Cardiac muscle cell (in vitro differentiated cells and primary cell): ENCODE measurements around the gene PSKH1. TPM values are rescaled to one million over a fixed set of nuclear protein-coding genes. Genes with fewer than 3 reads are reported as not detected.

ENCODE experiments used
- DNase-seq, 2 donors: peaks; one replicate each; pipeline versions ENCODE4 v3.0.0 to v3.0.0-alpha.2; 2010 to 2017; ENCODE audit warnings: low read depth in 1 of 2, low spot score in 1 of 2
- H3K27ac ChIP-seq: fragments of 200-600 bp; sonication (generic); 2 replicates; pipeline ENCODE4 v1.5.1; 2016
- H3K27me3 ChIP-seq: fragments of 200-600 bp; sonication (generic); 2 replicates; pipeline ENCODE4 v1.6.0; 2016; ENCODE audit warnings: control low read depth
- H3K36me3 ChIP-seq: fragments of 200-600 bp; sonication (generic); 2 replicates; pipeline ENCODE4 v1.5.1; 2016; ENCODE audit warnings: control low read depth
- H3K4me1 ChIP-seq: fragments of 200-600 bp; sonication (generic); 2 replicates; pipeline ENCODE4 v1.8.1; 2017; ENCODE audit warnings: low read depth, mild to moderate bottlenecking, mixed run types
- H3K4me3 ChIP-seq: fragments of 200-600 bp; sonication (generic); 2 replicates; pipeline ENCODE4 v1.5.1; 2016; ENCODE audit warnings: mild to moderate bottlenecking
- H3K9me3 ChIP-seq: fragments of 200-600 bp; sonication (generic); 2 replicates; pipeline ENCODE4 v1.5.1; 2017; ENCODE audit warnings: low read depth, mild to moderate bottlenecking, control low read depth
- polyA plus RNA-seq: library from polyadenylated mRNA; unstranded; fragments of >200 nt; fragmentation: Nextera tagmentation; extraction: Ambion mirVana; gene quantifications from 2 replicates; pipeline ENCODE4 v1.2.1, GENCODE V29; 2016
- total RNA-seq: library from RNA; depleted of rRNA; stranded (reverse); fragments of >200 nt; gene quantifications from 2 replicates; pipeline ENCODE4 v1.2.3, GENCODE V29; 2016
- TF ChIP-seq, protein P1 (sequence below): IDR thresholded peaks from 2 replicates; pipeline ENCODE4 v1.5.1; 2012; ENCODE audit warnings: low read depth, mild to moderate bottlenecking, low read length

PSKH1 gene
- total and polyA plus RNA-seq, 2 experiments from 2014 or later = 31.0 to 48.8 TPM

DNA sequence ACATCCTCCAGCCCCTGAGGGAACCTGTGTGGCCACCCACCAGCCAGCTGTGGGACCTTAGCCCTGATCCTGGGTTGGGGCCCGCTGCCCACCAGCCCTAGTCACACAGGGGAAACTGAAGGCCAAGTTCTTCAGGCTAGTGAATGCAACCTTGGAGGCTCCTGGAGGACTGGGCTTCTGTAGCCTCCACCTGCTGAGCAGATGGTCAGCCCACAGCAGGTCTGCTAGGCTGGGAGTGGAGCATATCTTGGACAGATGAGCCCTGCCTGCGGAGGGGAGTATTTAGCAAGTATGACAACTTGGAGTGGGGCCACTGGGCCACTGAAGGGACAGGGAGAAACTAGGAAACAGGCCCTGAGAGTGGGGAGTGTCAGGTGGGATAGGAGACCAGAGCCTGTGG, 83.2 kb downstream of the PSKH1 start:
- TF ChIP-seq, protein P1, sequence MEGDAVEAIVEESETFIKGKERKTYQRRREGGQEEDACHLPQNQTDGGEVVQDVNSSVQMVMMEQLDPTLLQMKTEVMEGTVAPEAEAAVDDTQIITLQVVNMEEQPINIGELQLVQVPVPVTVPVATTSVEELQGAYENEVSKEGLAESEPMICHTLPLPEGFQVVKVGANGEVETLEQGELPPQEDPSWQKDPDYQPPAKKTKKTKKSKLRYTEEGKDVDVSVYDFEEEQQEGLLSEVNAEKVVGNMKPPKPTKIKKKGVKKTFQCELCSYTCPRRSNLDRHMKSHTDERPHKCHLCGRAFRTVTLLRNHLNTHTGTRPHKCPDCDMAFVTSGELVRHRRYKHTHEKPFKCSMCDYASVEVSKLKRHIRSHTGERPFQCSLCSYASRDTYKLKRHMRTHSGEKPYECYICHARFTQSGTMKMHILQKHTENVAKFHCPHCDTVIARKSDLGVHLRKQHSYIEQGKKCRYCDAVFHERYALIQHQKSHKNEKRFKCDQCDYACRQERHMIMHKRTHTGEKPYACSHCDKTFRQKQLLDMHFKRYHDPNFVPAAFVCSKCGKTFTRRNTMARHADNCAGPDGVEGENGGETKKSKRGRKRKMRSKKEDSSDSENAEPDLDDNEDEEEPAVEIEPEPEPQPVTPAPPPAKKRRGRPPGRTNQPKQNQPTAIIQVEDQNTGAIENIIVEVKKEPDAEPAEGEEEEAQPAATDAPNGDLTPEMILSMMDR = no peak
- Histone ChIP-seq H3K4me3 (no peak overlapping the region), H3K4me1 (peaks cover 8% of the 10 kb centered on the region), H3K27ac (no peak overlapping the region), H3K27me3 (peaks cover 3% of the 10 kb centered on the region), H3K36me3 (no peaks in the 10 kb centered on the region), H3K9me3 (no peaks in the 10 kb centered on the region)
- DNase-seq = no peak

DNA sequence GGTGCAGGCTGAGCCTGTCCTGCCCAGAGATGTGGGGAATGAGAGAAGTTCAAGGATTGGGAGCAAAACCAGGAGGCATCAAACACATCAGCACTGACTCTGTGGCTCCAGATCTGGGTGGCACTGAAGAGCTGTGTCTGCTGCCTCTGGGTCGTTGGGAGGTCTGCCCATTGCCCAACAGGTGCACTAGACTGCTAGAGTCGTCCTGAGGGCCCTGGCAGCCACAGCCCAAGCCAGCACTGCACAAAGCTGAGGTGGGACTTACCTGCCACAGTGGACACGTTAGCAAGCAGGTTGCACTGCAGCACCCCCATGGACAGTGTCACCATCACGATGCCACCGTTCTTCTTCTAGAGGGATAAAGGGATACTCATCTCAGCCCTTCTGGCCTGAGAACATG, 84.0 kb downstream of the PSKH1 start:
- no peak overlapping the region for H3K4me3 ChIP-seq
- no peaks in the 10 kb centered on the region for H3K9me3 ChIP-seq
- TF ChIP-seq, protein P1 = no peak
- H3K4me1 ChIP-seq = peaks cover 8% of the 10 kb centered on the region
- no peak overlapping the region for H3K27ac ChIP-seq
- H3K27me3 ChIP-seq = peaks cover 3% of the 10 kb centered on the region
- H3K36me3 ChIP-seq = no peaks in the 10 kb centered on the region
- no peak for DNase-seq

DNA sequence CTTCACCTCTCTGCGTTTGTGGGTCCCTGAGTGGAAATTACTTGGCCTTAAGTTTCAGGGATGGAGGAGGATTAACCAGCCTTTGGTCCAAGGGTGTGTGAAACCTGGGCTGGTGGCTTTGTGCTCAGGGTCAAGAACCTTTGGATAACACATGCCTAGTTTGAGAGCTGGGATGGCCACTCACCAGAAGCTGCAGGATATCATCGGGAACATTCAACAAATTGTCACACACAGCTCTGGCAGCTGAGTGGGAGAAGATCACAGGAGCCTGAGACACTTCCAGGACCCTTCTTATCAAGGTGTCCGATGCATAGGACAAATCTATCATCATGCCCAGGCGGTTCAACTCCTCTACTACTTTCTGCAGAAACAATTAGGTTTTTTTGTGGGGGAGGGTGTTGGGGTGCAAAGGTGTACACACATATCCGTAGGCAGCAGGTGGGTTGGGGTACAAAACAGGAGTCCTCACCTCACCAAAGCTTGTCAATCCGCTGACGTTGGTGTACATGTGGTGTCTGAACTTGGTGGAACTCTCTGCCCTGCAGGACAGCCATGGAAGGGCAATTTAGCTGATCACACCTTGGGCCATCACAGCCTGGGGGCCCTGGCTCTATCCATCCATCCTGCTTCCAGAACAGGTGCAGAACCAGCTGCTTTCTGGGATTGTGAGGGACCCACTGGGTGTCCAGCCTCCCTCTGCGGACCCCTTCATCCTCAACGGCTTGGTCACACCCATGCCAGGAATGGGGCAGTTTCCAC, 84.6 kb downstream of the PSKH1 start:
- DNase-seq = no peak

More for the DNA sequence above, 84.6 kb downstream of the PSKH1 start:
- peaks cover 3% of the 10 kb centered on the region for H3K27me3 ChIP-seq
- no peak overlapping the region for H3K4me3 ChIP-seq
- H3K9me3 ChIP-seq = no peaks in the 10 kb centered on the region
- H3K36me3 ChIP-seq = no peaks in the 10 kb centered on the region
- TF ChIP-seq, protein P1 = no peak
- no peak overlapping the region for H3K27ac ChIP-seq
- peaks cover 8% of the 10 kb centered on the region for H3K4me1 ChIP-seq

Other genes with a start within 250 kb of the PSKH1 start
- 0.78 and 1.6 TPM in 2 replicates for gene CARMIL2, start 248.1 kb upstream of the PSKH1 start, total RNA-seq
- 2.3 and 2.4 TPM in 2 replicates for gene CARMIL2, start 248.1 kb upstream of the PSKH1 start, polyA plus RNA-seq
- 17.2 and 25.5 TPM in 2 replicates for gene ACD, start 233.0 kb upstream of the PSKH1 start, total RNA-seq
- 25.1 and 31.8 TPM in 2 replicates for gene ACD, start 233.0 kb upstream of the PSKH1 start, polyA plus RNA-seq
- 0.71 and 0.74 TPM in 2 replicates for gene PARD6A, start 232.3 kb upstream of the PSKH1 start, total RNA-seq
- 0.91 and 1.1 TPM in 2 replicates for gene PARD6A, start 232.3 kb upstream of the PSKH1 start, polyA plus RNA-seq
- 29.8 and 34.8 TPM in 2 replicates for gene ENKD1, start 226.5 kb upstream of the PSKH1 start, total RNA-seq
- 23.3 and 23.8 TPM in 2 replicates for gene ENKD1, start 226.5 kb upstream of the PSKH1 start, polyA plus RNA-seq
- gene C16orf86, start 226.4 kb upstream of the PSKH1 start, total RNA-seq = 13.0 and 14.9 TPM in 2 replicates
- 1.7 and 5.1 TPM in 2 replicates for gene C16orf86, start 226.4 kb upstream of the PSKH1 start, polyA plus RNA-seq
- 5.9 and 8.4 TPM in 2 replicates for gene GFOD2, start 173.9 kb upstream of the PSKH1 start, total RNA-seq
- gene GFOD2, start 173.9 kb upstream of the PSKH1 start, polyA plus RNA-seq = 2.2 and 5.6 TPM in 2 replicates
- gene RANBP10, start 86.7 kb upstream of the PSKH1 start, total RNA-seq = 7.4 and 8.0 TPM in 2 replicates
- 13.4 and 13.6 TPM in 2 replicates for gene RANBP10, start 86.7 kb upstream of the PSKH1 start, polyA plus RNA-seq
- 1.1 and 4.0 TPM in 2 replicates for gene TSNAXIP1, start 86.4 kb upstream of the PSKH1 start, total RNA-seq
- gene TSNAXIP1, start 86.4 kb upstream of the PSKH1 start, polyA plus RNA-seq = 1.7 and 3.0 TPM in 2 replicates
- gene THAP11, start 50.9 kb upstream of the PSKH1 start, total RNA-seq = 75.3 and 80.7 TPM in 2 replicates
- 61.3 and 68.3 TPM in 2 replicates for gene THAP11, start 50.9 kb upstream of the PSKH1 start, polyA plus RNA-seq
- 77.6 and 213 TPM in 2 replicates for gene NUTF2, start 46.3 kb upstream of the PSKH1 start, total RNA-seq
- gene NUTF2, start 46.3 kb upstream of the PSKH1 start, polyA plus RNA-seq = 220 and 235 TPM in 2 replicates
- gene CENPT, start 45.6 kb upstream of the PSKH1 start, total RNA-seq = 42.1 and 61.8 TPM in 2 replicates
- gene CENPT, start 45.6 kb upstream of the PSKH1 start, polyA plus RNA-seq = 65.2 and 70.2 TPM in 2 replicates
- gene EDC4, start 20.2 kb upstream of the PSKH1 start, total RNA-seq = 89.6 and 95.7 TPM in 2 replicates
- gene EDC4, start 20.2 kb upstream of the PSKH1 start, polyA plus RNA-seq = 68.3 and 87.8 TPM in 2 replicates
- gene NRN1L, start 8.4 kb upstream of the PSKH1 start, total RNA-seq = 2.2 and 4.8 TPM in 2 replicates
- 0.32 and 0.73 TPM in 2 replicates for gene NRN1L, start 8.4 kb upstream of the PSKH1 start, polyA plus RNA-seq
- 1.9 and 2.7 TPM in 2 replicates for gene CTRL, start 38.6 kb downstream of the PSKH1 start, total RNA-seq
- 10.0 and 14.8 TPM in 2 replicates for gene CTRL, start 38.6 kb downstream of the PSKH1 start, polyA plus RNA-seq
- gene PSMB10, start 43.6 kb downstream of the PSKH1 start, total RNA-seq = 26.7 and 35.1 TPM in 2 replicates
- 34.6 and 53.2 TPM in 2 replicates for gene PSMB10, start 43.6 kb downstream of the PSKH1 start, polyA plus RNA-seq
- 11.3 and 13.4 TPM in 2 replicates for gene LCAT, start 50.9 kb downstream of the PSKH1 start, total RNA-seq
- 13.8 and 18.4 TPM in 2 replicates for gene LCAT, start 50.9 kb downstream of the PSKH1 start, polyA plus RNA-seq
- 35.0 and 49.2 TPM in 2 replicates for gene SLC12A4, start 75.4 kb downstream of the PSKH1 start, total RNA-seq
- gene SLC12A4, start 75.4 kb downstream of the PSKH1 start, polyA plus RNA-seq = 36.5 and 59.4 TPM in 2 replicates
- 0.07 TPM in 1 of 2 replicates, not detected in the other for gene DPEP3, start 87.2 kb downstream of the PSKH1 start, total RNA-seq
- gene DPEP3, start 87.2 kb downstream of the PSKH1 start, polyA plus RNA-seq = 0.51 TPM in 1 of 2 replicates, not detected in the other
- not detected in 2 replicates for gene DPEP2, start 106.2 kb downstream of the PSKH1 start, total RNA-seq
- gene DPEP2, start 106.2 kb downstream of the PSKH1 start, polyA plus RNA-seq = 0.82 TPM in 1 of 2 replicates, not detected in the other
- gene DPEP2NB, start 122.7 kb downstream of the PSKH1 start, total RNA-seq = not detected in 2 replicates
- gene DPEP2NB, start 122.7 kb downstream of the PSKH1 start, polyA plus RNA-seq = not detected in 2 replicates
- gene DDX28, start 130.0 kb downstream of the PSKH1 start, total RNA-seq = 20.1 and 21.8 TPM in 2 replicates
- 15.3 and 20.3 TPM in 2 replicates for gene DDX28, start 130.0 kb downstream of the PSKH1 start, polyA plus RNA-seq
- 18.3 and 21.3 TPM in 2 replicates for gene DUS2, start 130.0 kb downstream of the PSKH1 start, total RNA-seq
- 29.7 and 30.0 TPM in 2 replicates for gene DUS2, start 130.0 kb downstream of the PSKH1 start, polyA plus RNA-seq
- 21.8 and 26.2 TPM in 2 replicates for gene NFATC3, start 192.1 kb downstream of the PSKH1 start, total RNA-seq
- 13.6 and 16.1 TPM in 2 replicates for gene NFATC3, start 192.1 kb downstream of the PSKH1 start, polyA plus RNA-seq